GM19372 (cell line): ENCODE data around the gene AKAP13.
"Not testable (repeated sequence)": the region's sequence is repeated elsewhere in the genome, so short reads cannot be mapped to it uniquely, and the experiment has no call there.

Source experiments
- ATAC-seq: cut with Tn5 transposase; IDR thresholded peaks from one replicate; pipeline ENCODE4 v1.9.1; 2021; ENCODE audit warnings: mild to moderate bottlenecking, low read depth, moderate library complexity; ENCODE audit not compliant: unreplicated experiment

The AKAP13 gene

GRCh38 chr15:85525755-85526154 lies 145.4 kb downstream of the AKAP13 start:
- no peak for ATAC-seq

- ATAC-seq, result no peak
These were observed 147.5 kb downstream of the AKAP13 start for GRCh38 chr15:85527895-85528294.

GRCh38 chr15:85530079-85530478 lies 149.7 kb downstream of the AKAP13 start:
- no peak for ATAC-seq

- ATAC-seq, result no peak
These were observed 150.7 kb downstream of the AKAP13 start for GRCh38 chr15:85531083-85531482.

- ATAC-seq, result no peak
These were observed 152.3 kb downstream of the AKAP13 start for GRCh38 chr15:85532689-85533088.

GRCh38 chr15:85534031-85534430 lies 153.6 kb downstream of the AKAP13 start:
- peak; percentile 84 for ATAC-seq

- not testable (repeated sequence) for ATAC-seq
These were observed 155.3 kb downstream of the AKAP13 start for GRCh38 chr15:85535533-85536330.

- ATAC-seq, result no peak
These were observed 155.9 kb downstream of the AKAP13 start for GRCh38 chr15:85536341-85536740.

GRCh38 chr15:85539491-85539890 lies 159.1 kb downstream of the AKAP13 start:
- no peak for ATAC-seq

GRCh38 chr15:85540085-85540797 lies 159.8 kb downstream of the AKAP13 start:
- ATAC-seq, result no peak

GRCh38 chr15:85541744-85542143 lies 161.3 kb downstream of the AKAP13 start:
- ATAC-seq, result no peak

- no peak for ATAC-seq
These were observed 162.1 kb downstream of the AKAP13 start for GRCh38 chr15:85542488-85542887.

- ATAC-seq, result no peak
These were observed 162.5 kb downstream of the AKAP13 start for GRCh38 chr15:85542895-85543331.

- no peak for ATAC-seq
These were observed 163.3 kb downstream of the AKAP13 start for GRCh38 chr15:85543741-85544155.

- ATAC-seq, result no peak
These were observed 164.8 kb downstream of the AKAP13 start for GRCh38 chr15:85545185-85545584.

- no peak for ATAC-seq
These were observed 165.3 kb downstream of the AKAP13 start for GRCh38 chr15:85545752-85546151.

GRCh38 chr15:85547386-85547785 lies 167.0 kb downstream of the AKAP13 start:
- ATAC-seq, result no peak

- no peak for ATAC-seq
These were observed 169.9 kb downstream of the AKAP13 start for GRCh38 chr15:85550283-85550682.

- ATAC-seq, result no peak
These were observed 170.9 kb downstream of the AKAP13 start for GRCh38 chr15:85551221-85551832.

GRCh38 chr15:85554852-85555521 lies 174.6 kb downstream of the AKAP13 start:
- ATAC-seq, result no peak
